Measurements from ENCODE around the gene EHMT1. TPM values are rescaled to one million over a fixed set of nuclear protein-coding genes. Genes with fewer than 3 reads are reported as not detected.

Gene EHMT1
- total RNA-seq, 4 donors from 2014 or later = 57.6 to 103 (median 76.8) TPM

DNA sequence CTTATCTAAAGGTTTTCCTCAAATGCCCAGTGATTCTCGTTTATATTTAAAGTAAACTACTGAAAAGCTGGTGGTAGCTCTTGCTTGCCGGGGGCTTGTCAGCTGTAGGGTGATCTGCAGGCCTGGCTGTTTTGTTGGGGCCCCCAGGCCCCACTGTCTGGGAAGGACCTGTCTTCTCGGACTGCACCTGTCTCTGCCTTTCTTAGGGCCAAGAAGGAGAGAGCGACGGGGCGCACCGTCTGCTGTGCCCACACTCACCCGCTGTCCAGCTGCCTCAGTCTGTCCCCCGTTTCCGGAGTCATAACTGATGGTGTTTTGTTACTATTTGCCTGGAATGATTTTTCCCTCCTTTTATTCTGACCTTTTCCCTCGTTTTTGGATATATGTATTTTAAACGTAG, 164.7 kb downstream of the EHMT1 start:
- no peak for ATAC-seq (ENCODE audit: low FRiP score)
- DNase-seq (ENCODE audit: low spot score) = no peak
- TF ChIP-seq, protein P1, sequence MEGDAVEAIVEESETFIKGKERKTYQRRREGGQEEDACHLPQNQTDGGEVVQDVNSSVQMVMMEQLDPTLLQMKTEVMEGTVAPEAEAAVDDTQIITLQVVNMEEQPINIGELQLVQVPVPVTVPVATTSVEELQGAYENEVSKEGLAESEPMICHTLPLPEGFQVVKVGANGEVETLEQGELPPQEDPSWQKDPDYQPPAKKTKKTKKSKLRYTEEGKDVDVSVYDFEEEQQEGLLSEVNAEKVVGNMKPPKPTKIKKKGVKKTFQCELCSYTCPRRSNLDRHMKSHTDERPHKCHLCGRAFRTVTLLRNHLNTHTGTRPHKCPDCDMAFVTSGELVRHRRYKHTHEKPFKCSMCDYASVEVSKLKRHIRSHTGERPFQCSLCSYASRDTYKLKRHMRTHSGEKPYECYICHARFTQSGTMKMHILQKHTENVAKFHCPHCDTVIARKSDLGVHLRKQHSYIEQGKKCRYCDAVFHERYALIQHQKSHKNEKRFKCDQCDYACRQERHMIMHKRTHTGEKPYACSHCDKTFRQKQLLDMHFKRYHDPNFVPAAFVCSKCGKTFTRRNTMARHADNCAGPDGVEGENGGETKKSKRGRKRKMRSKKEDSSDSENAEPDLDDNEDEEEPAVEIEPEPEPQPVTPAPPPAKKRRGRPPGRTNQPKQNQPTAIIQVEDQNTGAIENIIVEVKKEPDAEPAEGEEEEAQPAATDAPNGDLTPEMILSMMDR (IDR thresholded peaks at IDR 0.05) = no peak

DNA sequence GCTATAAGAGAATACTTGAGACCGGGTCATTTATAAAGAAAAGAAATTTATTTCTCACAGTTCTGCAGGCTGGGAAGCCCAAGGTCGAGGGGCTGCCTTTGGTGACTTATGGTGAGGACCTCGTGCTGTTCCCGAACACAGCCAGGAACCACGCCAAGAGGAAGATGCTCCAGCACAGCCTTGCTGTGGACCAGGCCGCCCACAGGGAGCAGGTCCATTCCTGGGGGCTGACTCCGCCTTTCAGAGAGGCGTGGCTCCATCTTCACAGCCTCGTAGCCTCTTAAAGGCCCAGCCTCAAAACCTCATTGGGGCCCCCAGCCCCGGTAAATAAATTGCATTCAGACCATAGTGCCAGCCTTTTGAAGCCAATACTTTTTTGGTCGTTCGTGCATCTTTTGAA, 165.2 kb downstream of the EHMT1 start:
- TF ChIP-seq, protein P1 (IDR thresholded peaks at IDR 0.05) = no peak
- no peak for ATAC-seq (ENCODE audit: low FRiP score)
- DNase-seq (ENCODE audit: low spot score) = no peak

DNA sequence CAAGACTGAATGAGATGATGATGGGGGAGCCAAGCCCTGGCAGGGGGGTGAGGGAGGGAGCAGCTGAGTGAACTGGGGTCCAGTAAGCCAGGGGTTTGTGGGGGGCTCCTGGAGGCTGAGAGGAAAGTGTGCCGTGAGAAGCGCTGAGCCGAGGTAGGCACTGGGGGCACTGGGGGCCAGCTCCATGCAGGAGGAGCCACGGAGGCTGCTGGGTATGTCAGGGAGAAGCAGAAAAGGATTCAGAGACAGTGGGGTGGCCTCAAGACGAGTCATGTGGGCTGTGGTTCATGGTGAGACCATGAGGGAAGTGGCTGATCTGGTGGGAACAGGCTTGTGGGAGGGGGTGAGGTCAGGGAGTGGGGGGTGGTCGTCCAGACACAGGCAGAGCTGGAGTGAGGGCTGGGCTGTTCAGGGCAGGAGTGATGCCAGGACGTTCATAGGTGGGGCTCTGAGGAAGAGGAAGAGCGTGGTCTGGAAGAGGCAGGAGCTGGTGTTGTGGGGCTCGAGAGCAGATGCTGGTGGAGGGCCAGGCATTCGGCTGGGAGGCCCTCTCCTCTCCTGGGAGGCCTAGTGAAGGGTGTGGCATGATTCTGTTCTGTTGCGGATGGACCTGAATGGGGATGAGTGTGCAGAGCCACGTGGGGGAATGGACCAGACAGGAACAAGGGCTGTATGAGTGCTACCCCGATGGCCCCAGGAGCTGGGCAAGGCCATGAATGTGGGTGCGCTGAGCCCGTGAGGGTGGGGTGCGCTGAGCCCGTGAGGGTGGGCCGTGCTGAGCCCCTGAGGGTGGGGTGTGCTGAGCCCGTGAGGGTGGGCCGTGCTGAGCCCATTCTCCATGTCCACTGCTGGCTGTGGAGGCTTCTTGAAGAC, 166.1 kb downstream of the EHMT1 start:
- ATAC-seq (ENCODE audit: low FRiP score) = no peak
- TF ChIP-seq, protein P1 (IDR thresholded peaks at IDR 0.05) = no peak
- DNase-seq (ENCODE audit: low spot score) = no peak

DNA sequence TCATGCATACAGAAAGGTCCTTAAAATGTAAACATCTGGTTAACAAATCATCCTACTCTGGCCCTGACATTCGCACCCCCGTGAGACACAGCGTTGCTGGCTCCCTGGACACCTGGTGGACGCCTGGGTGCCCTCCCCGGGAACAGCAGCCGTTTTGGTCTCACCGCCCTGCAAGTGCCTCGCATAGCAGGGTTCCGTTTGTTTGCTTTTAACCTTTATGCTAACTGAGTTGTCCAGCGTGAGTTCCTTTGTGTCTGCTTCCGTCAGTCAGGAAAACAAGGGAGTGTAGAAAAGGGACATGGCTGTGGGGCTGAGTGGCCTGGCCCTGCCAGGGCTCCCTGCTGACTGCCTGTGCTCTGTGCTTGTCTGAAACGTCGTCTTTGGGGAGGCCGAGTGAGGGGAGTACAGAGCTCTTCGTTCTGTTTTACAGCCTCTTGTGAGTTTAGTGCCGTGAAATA, 166.9 kb downstream of the EHMT1 start:
- no peak for DNase-seq (ENCODE audit: low spot score)
- TF ChIP-seq, protein P1 (IDR thresholded peaks at IDR 0.05) = no peak

DNA sequence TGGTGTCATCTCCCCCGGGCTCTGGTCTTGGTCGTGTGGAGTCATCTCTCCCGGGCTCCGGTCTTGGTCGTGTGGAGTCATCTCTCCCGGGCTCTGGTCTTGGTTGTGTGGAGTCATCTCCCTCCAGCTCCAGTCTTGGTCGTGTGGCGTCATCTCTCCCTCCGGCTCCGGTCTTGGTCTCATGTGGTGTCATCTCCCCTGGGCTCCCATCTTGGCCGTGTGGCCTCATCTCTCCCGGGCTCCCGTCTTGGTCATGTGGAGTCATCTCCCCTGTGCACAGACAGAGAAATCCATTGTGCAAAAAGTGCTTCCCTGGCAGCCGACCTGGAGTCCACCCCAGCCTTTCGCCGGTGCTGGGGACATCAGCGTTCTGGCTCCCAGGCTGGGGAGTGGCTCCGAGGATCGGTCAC, 167.7 kb downstream of the EHMT1 start:
- peak; percentile 17 for ATAC-seq (ENCODE audit: low FRiP score)
- TF ChIP-seq, protein P1 (IDR thresholded peaks at IDR 0.05) = no peak
- DNase-seq (ENCODE audit: low spot score) = no peak

More for the DNA sequence above, 166.9 kb downstream of the EHMT1 start:
- no peak for ATAC-seq (ENCODE audit: low FRiP score)

DNA sequence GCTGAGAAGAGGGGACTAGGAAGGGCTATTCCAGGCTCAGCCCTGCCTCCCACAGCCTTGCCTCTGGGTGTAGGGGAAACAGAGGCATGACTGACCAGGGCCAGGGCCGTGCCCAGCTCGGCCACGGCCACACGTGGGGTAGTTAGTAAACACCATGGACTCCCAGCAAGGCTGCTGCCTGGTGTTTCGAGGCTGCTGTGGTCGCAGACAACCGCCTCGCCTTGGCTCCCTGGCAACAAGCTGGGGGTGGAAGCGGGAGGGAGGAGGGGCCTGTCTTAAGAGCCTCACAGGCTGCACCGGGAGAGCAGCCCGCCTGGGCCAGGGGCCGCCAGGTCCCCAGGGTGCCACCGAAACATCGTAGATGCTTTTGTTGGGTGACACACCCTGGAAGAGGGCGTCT, 168.6 kb downstream of the EHMT1 start:
- TF ChIP-seq, protein P1 (IDR thresholded peaks at IDR 0.05) = no peak
- ATAC-seq (ENCODE audit: low FRiP score) = no peak
- no peak for DNase-seq (ENCODE audit: low spot score)
